HepG2 (cell line): ENCODE results near the gene TMEM87A. TPM values are rescaled to one million over a fixed set of nuclear protein-coding genes. Genes with fewer than 3 reads are reported as not detected.

Experiments used
- ATF7-NPFF ChIP-seq: sonication (generic); formaldehyde crosslinking; IDR thresholded peaks from 2 replicates; pipeline ENCODE4 v1.8.1; 2023; ENCODE audit warnings: mild to moderate bottlenecking, low read depth, missing genetic modification reagents, moderate library complexity
- EHMT2 ChIP-seq: fragments of 200-600 bp; sonication (generic); IDR thresholded peaks from 2 replicates; pipeline ENCODE4 v1.7.0; 2017; ENCODE audit warnings: antibody characterized with exemption, low read depth, low read length, borderline replicate concordance
- FOXJ3 ChIP-seq: sonication (generic); formaldehyde crosslinking; IDR thresholded peaks from 2 replicates; pipeline ENCODE4 v1.4.0; 2020; ENCODE audit warnings: missing genetic modification reagents, mild to moderate bottlenecking, borderline replicate concordance
- GZF1 ChIP-seq: sonication (generic); formaldehyde crosslinking; IDR thresholded peaks from 2 replicates; pipeline ENCODE4 v1.5.1; 2020; ENCODE audit warnings: mild to moderate bottlenecking, missing genetic modification reagents
- PRMT3 ChIP-seq: sonication (generic); formaldehyde crosslinking; IDR thresholded peaks from 2 replicates; pipeline ENCODE4 v1.8.1; 2022; ENCODE audit warnings: low read depth, mild to moderate bottlenecking, moderate library complexity, missing genetic modification reagents, borderline replicate concordance
- SMYD3 ChIP-seq: sonication (generic); formaldehyde crosslinking; IDR thresholded peaks from 2 replicates; pipeline ENCODE4 v1.8.1; 2023; ENCODE audit warnings: mild to moderate bottlenecking, missing genetic modification reagents
- SP2 ChIP-seq: sonication (generic); formaldehyde crosslinking; IDR thresholded peaks from 2 replicates; pipeline ENCODE4 v1.5.1; 2020; ENCODE audit warnings: mild to moderate bottlenecking, missing genetic modification reagents
- ZFP36L2 ChIP-seq: sonication (generic); formaldehyde crosslinking; IDR thresholded peaks from 2 replicates; pipeline ENCODE4 v1.4.0; 2020; ENCODE audit warnings: missing genetic modification reagents
- ZNF20 ChIP-seq: sonication (generic); formaldehyde crosslinking; IDR thresholded peaks from 2 replicates; pipeline ENCODE4 v1.4.0; 2020; ENCODE audit warnings: mild to moderate bottlenecking, moderate library complexity, missing genetic modification reagents
- ZNF484 ChIP-seq: sonication (generic); formaldehyde crosslinking; IDR thresholded peaks from 2 replicates; pipeline ENCODE4 v1.5.1; 2020; ENCODE audit warnings: mild to moderate bottlenecking, low read depth, missing genetic modification reagents, borderline replicate concordance
- ZNF713 ChIP-seq: sonication (generic); formaldehyde crosslinking; IDR thresholded peaks from 2 replicates; pipeline ENCODE4 v1.4.0; 2020; ENCODE audit warnings: mild to moderate bottlenecking, missing genetic modification reagents
- ZSCAN22 ChIP-seq: sonication (generic); formaldehyde crosslinking; IDR thresholded peaks from 2 replicates; pipeline ENCODE4 v1.4.0; 2020; ENCODE audit warnings: mild to moderate bottlenecking, missing genetic modification reagents
- polyA plus RNA-seq, 8 experiments: library from polyadenylated mRNA; depleted of rRNA in 3 of 8; stranded (reverse) in 7 of 8; unstranded in 1 of 8; fragments of >200 nt; fragmentation: Illumina TruSeq in 4 of 8; extraction: Trizol in 4 of 8; gene quantifications; 2 replicates each; pipeline versions ENCODE4 v1.2.1 to v1.2.3, GENCODE V29; 2011 to 2016; ENCODE audit warnings: low read depth in 4 of 8, missing spikeins in 1 of 8, mixed read lengths in 1 of 8; ENCODE audit not compliant: insufficient read depth in 1 of 8
- total RNA-seq, 5 experiments: library from RNA; depleted of rRNA; stranded (reverse); fragments of >200 nt; fragmentation: Illumina TruSeq; extraction: Trizol; gene quantifications; 2 replicates each; pipeline ENCODE4 v1.2.3, GENCODE V29; 2016; ENCODE audit warnings: low read depth in 1 of 5
- TF ChIP-seq, protein P1 (sequence below): conservative IDR thresholded peaks from 2 replicates; pipeline ENCODE4 v1.6.1; 2018; ENCODE audit warnings: missing genetic modification reagents
- TF ChIP-seq, protein P2 (sequence below): sonication (generic); IDR thresholded peaks from 2 replicates; pipeline ENCODE4 v1.6.1; 2016; ENCODE audit warnings: low read depth, borderline replicate concordance
- TF ChIP-seq, protein P3 (sequence below): sonication (generic); formaldehyde crosslinking; IDR thresholded peaks from 2 replicates; pipeline ENCODE4 v1.5.0; 2020; ENCODE audit warnings: mild to moderate bottlenecking, missing genetic modification reagents, borderline replicate concordance
- TF ChIP-seq, protein P4 (sequence below): sonication (generic); formaldehyde crosslinking; IDR thresholded peaks from 2 replicates; pipeline ENCODE4 v1.4.0; 2020; ENCODE audit warnings: mild to moderate bottlenecking, missing genetic modification reagents
- TF ChIP-seq, protein P5 (sequence below): sonication (generic); formaldehyde crosslinking; IDR thresholded peaks from 2 replicates; pipeline ENCODE4 v1.4.0; 2020; ENCODE audit warnings: missing genetic modification reagents; ENCODE audit errors: not compliant biosample characterization

The TMEM87A gene
- total and polyA plus RNA-seq, 2 of the 13 experiments (the other 11 are each of a cell fraction or from before 2014, with no cell fraction given): 20.2 to 42.8 TPM

DNA sequence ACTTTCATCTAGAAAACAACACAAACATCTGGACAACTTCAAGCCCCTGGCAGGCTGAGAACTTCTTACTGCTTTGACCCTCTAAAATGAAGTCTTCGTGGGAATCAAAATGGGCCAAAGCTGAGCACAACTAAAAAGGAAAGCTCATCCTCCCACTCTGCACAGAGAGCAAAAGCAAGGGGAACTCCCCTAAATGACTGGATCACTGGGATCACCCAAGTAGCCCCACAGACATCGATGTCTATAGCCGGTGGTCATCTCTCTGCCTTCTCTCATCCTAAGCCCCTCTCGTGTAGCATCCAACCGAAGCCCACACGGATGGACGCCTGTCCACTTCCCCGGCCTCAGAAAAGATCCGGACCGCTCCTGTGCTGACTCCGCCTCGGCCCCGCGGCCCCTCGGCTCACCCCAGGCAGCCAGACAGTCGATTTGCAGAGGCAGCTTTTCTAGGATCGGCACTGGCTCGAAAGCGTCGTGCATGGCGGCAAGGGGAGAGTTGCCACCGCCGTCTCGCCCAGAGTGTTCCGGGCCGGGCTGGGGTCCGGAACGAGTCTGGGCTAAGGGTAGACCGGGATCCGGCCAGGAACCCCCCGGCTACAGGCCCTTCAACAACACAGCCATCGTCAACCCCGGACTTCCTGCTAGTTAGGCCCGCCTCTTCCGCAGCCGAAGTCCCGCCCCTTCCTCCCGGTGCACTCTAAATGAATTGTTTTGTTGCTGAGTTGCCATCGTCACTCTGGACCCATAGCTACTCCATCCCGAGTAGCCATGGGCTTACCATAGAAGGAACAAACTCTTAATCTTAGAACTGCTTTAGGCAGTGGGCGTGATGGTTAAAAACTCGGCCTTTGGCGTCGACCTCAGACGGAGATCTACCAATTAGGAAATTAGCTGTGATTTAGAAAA lies 65.3 kb downstream of the TMEM87A start, which contains the start of gene VPS39 (continued):
- TF ChIP-seq, protein P1, sequence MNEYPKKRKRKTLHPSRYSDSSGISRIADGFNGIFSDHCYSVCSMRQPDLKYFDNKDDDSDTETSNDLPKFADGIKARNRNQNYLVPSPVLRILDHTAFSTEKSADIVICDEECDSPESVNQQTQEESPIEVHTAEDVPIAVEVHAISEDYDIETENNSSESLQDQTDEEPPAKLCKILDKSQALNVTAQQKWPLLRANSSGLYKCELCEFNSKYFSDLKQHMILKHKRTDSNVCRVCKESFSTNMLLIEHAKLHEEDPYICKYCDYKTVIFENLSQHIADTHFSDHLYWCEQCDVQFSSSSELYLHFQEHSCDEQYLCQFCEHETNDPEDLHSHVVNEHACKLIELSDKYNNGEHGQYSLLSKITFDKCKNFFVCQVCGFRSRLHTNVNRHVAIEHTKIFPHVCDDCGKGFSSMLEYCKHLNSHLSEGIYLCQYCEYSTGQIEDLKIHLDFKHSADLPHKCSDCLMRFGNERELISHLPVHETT (CRISPR knock-in tag): peak; percentile 66; the same call in 1 of the 2 replicates
- TF ChIP-seq, protein P2, sequence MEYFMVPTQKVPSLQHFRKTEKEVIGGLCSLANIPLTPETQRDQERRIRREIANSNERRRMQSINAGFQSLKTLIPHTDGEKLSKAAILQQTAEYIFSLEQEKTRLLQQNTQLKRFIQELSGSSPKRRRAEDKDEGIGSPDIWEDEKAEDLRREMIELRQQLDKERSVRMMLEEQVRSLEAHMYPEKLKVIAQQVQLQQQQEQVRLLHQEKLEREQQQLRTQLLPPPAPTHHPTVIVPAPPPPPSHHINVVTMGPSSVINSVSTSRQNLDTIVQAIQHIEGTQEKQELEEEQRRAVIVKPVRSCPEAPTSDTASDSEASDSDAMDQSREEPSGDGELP: no peak
- no peak for TF ChIP-seq SMYD3 (CRISPR knock-in tag)
- no peak for TF ChIP-seq ZSCAN22 (CRISPR knock-in tag)
- TF ChIP-seq ZNF484 (CRISPR knock-in tag): no peak
- peak; percentile 89 for TF ChIP-seq SP2 (CRISPR knock-in tag)
- TF ChIP-seq ZNF713: no peak
- TF ChIP-seq, protein P3, sequence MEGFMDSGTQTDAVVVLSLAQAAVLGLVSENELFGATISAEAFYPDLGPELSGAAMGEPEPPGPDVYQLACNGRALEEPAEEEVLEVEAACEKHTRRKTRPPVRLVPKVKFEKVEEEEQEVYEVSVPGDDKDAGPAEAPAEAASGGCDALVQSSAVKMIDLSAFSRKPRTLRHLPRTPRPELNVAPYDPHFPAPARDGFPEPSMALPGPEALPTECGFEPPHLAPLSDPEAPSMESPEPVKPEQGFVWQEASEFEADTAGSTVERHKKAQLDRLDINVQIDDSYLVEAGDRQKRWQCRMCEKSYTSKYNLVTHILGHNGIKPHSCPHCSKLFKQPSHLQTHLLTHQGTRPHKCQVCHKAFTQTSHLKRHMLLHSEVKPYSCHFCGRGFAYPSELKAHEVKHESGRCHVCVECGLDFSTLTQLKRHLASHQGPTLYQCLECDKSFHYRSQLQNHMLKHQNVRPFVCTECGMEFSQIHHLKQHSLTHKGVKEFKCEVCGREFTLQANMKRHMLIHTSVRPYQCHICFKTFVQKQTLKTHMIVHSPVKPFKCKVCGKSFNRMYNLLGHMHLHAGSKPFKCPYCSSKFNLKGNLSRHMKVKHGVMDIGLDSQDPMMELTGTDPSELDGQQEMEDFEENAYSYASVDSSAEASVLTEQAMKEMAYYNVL (CRISPR knock-in tag): peak; percentile 77; the same call in 1 of the 2 replicates
- TF ChIP-seq PRMT3 (CRISPR knock-in tag): 0 out of 2 replicates have a peak, but pooled peaks have one; percentile 1
- no peak for TF ChIP-seq ZFP36L2 (CRISPR knock-in tag)
- TF ChIP-seq, protein P4, sequence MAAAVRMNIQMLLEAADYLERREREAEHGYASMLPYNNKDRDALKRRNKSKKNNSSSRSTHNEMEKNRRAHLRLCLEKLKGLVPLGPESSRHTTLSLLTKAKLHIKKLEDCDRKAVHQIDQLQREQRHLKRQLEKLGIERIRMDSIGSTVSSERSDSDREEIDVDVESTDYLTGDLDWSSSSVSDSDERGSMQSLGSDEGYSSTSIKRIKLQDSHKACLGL (CRISPR knock-in tag): peak; percentile 88
- no peak for TF ChIP-seq EHMT2
- TF ChIP-seq FOXJ3 (CRISPR knock-in tag): no peak
- TF ChIP-seq ZNF20: peak; percentile 69; the same call in 1 of the 2 replicates
- TF ChIP-seq, protein P5, sequence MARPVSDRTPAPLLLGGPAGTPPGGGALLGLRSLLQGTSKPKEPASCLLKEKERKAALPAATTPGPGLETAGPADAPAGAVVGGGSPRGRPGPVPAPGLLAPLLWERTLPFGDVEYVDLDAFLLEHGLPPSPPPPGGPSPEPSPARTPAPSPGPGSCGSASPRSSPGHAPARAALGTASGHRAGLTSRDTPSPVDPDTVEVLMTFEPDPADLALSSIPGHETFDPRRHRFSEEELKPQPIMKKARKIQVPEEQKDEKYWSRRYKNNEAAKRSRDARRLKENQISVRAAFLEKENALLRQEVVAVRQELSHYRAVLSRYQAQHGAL (CRISPR knock-in tag): no peak
- no peak for TF ChIP-seq GZF1 (CRISPR knock-in tag)
- TF ChIP-seq ATF7-NPFF (CRISPR knock-in tag): no peak
